NCI-H2081 (cell line): ENCODE measurements around the gene LTBP3.

Experiments used
- DNase-seq, 2 experiments: peaks; one replicate each; lab custom pipeline; 2025; lab: John Stamatoyannopoulos, UW

Gene LTBP3

GRCh38 chr11:65558002-65558929 lies at the start of gene LTBP3:
Gene LTBP3, minus strand, starts transcription at chr11:65558359. Its CDS starts 400 bp downstream, at chr11:65557959.
- peak; percentile 36 to 55 for DNase-seq

GRCh38 chr11:65606876-65607613 lies 48.9 kb upstream of the LTBP3 start:
- peak; percentile 30 to 42 for DNase-seq

GRCh38 chr11:65604258-65604657 lies 46.1 kb upstream of the LTBP3 start:
- no peak for DNase-seq

- DNase-seq: no peak
These were observed 41.7 kb upstream of the LTBP3 start for GRCh38 chr11:65599955-65600246.

- no peak for DNase-seq
These were observed 41.2 kb upstream of the LTBP3 start for GRCh38 chr11:65599216-65599954.

GRCh38 chr11:65598258-65598699 lies 40.1 kb upstream of the LTBP3 start:
- no peak for DNase-seq

GRCh38 chr11:65596520-65596919 lies 38.4 kb upstream of the LTBP3 start:
- DNase-seq: no peak

GRCh38 chr11:65595543-65596281 lies 37.6 kb upstream of the LTBP3 start, which contains the start of gene KCNK7:
Gene KCNK7, minus strand, starts transcription at chr11:65595800. Its CDS starts 28 bp downstream, at chr11:65595772.
- DNase-seq: no peak

GRCh38 chr11:65595131-65595530 lies 37.0 kb upstream of the LTBP3 start:
- no peak for DNase-seq

- no peak for DNase-seq
These were observed 35.6 kb upstream of the LTBP3 start for GRCh38 chr11:65593518-65594414.

GRCh38 chr11:65592858-65593517 lies 34.8 kb upstream of the LTBP3 start:
- DNase-seq: no peak

- DNase-seq: no peak
These were observed 34.0 kb upstream of the LTBP3 start for GRCh38 chr11:65591939-65592857.

GRCh38 chr11:65590240-65590738 lies 32.1 kb upstream of the LTBP3 start:
- peak in 1 of 2 experiments; percentile 54 for DNase-seq

GRCh38 chr11:65589444-65590239 lies 31.5 kb upstream of the LTBP3 start:
- no peak for DNase-seq

- peak; percentile 11 to 13 for DNase-seq
These were observed 30.3 kb upstream of the LTBP3 start for GRCh38 chr11:65588199-65589054.

- DNase-seq: no peak
These were observed 28.5 kb upstream of the LTBP3 start for GRCh38 chr11:65586676-65587075.

- DNase-seq: no peak
These were observed 28.1 kb upstream of the LTBP3 start for GRCh38 chr11:65586247-65586630.
